H9 (cell line): Measurements from ENCODE around the gene BZW2. TPM values are rescaled to one million over a fixed set of nuclear protein-coding genes. Genes with fewer than 3 reads are reported as not detected.

Source experiments
- DNase-seq: peaks from one replicate; pipeline ENCODE4 v3.0.0-alpha.2; 2017
- H2AFZ ChIP-seq: one replicate; pipeline ENCODE4 v1.6.1; 2013; ENCODE audit warnings: mild to moderate bottlenecking, low read length, control low read depth, moderate library complexity
- H2AK5ac ChIP-seq: 2 replicates; pipeline ENCODE4 v1.6.1; 2013; ENCODE audit warnings: low read length, control low read depth, mixed read lengths; ENCODE audit not compliant: insufficient read length
- H2BK120ac ChIP-seq: one replicate; pipeline ENCODE4 v1.6.1; 2013; ENCODE audit warnings: low read depth, mild to moderate bottlenecking, low read length, control low read depth, inconsistent platforms; ENCODE audit not compliant: poor library complexity, severe bottlenecking
- H2BK12ac ChIP-seq: 2 replicates; pipeline ENCODE4 v1.6.1; 2013; ENCODE audit warnings: low read length, control low read depth, mixed read lengths, low read depth; ENCODE audit not compliant: insufficient read length
- H2BK15ac ChIP-seq: 2 replicates; pipeline ENCODE4 v1.6.1; 2013; ENCODE audit warnings: low read depth, low read length, control low read depth
- H2BK20ac ChIP-seq: one replicate; pipeline ENCODE4 v1.6.1; 2013; ENCODE audit warnings: low read depth, mild to moderate bottlenecking, low read length, control low read depth, inconsistent platforms; ENCODE audit not compliant: poor library complexity, severe bottlenecking
- H2BK5ac ChIP-seq: 2 replicates; pipeline ENCODE4 v1.6.1; 2013; ENCODE audit warnings: low read length, control low read depth, mixed read lengths; ENCODE audit not compliant: insufficient read length
- H3K14ac ChIP-seq: 2 replicates; pipeline ENCODE4 v1.6.1; 2013; ENCODE audit warnings: low read length, control low read depth; ENCODE audit not compliant: insufficient read depth
- H3K18ac ChIP-seq: 2 replicates; pipeline ENCODE4 v1.6.1; 2013; ENCODE audit warnings: low read depth, mild to moderate bottlenecking, mixed read lengths, low read length, control low read depth; ENCODE audit not compliant: insufficient read length
- H3K23ac ChIP-seq: 2 replicates; pipeline ENCODE4 v1.6.1; 2013; ENCODE audit warnings: low read length, control low read depth, mixed read lengths, low read depth; ENCODE audit not compliant: insufficient read length
- H3K23me2 ChIP-seq: 2 replicates; pipeline ENCODE4 v1.6.1; 2013; ENCODE audit warnings: low read depth, mild to moderate bottlenecking, mixed read lengths, low read length, control low read depth; ENCODE audit not compliant: insufficient read length, poor library complexity, severe bottlenecking
- H3K27ac ChIP-seq: 2 replicates; pipeline ENCODE4 v1.5.1; 2013; ENCODE audit warnings: low read length, control low read depth, mixed read lengths, low read depth; ENCODE audit not compliant: insufficient read length
- H3K27me3 ChIP-seq: 2 replicates; pipeline ENCODE4 v1.6.1; 2013; ENCODE audit warnings: low read length, control low read depth, inconsistent platforms; ENCODE audit not compliant: insufficient read depth
- H3K4ac ChIP-seq: 2 replicates; pipeline ENCODE4 v1.6.1; 2013; ENCODE audit warnings: low read depth, mild to moderate bottlenecking, control low read depth, inconsistent platforms, low read length, moderate library complexity
- H3K4me1 ChIP-seq: 2 replicates; pipeline ENCODE4 v1.6.1; 2013; ENCODE audit warnings: low read length, control low read depth, inconsistent platforms; ENCODE audit not compliant: insufficient read depth
- H3K4me2 ChIP-seq: 2 replicates; pipeline ENCODE4 v1.6.1; 2013; ENCODE audit warnings: low read length, control low read depth, mixed read lengths; ENCODE audit not compliant: insufficient read length, insufficient read depth
- H3K56ac ChIP-seq: 2 replicates; pipeline ENCODE4 v1.6.1; 2013; ENCODE audit warnings: low read depth, mild to moderate bottlenecking, mixed read lengths, low read length, control low read depth; ENCODE audit not compliant: insufficient read length
- H3K79me1 ChIP-seq: 2 replicates; pipeline ENCODE4 v1.6.1; 2013; ENCODE audit warnings: low read depth, mild to moderate bottlenecking, moderate library complexity, low read length, control low read depth, inconsistent platforms; ENCODE audit not compliant: insufficient read depth, poor library complexity, severe bottlenecking
- H3K79me2 ChIP-seq: 2 replicates; pipeline ENCODE4 v1.6.1; 2013; ENCODE audit warnings: low read length, control low read depth, inconsistent platforms; ENCODE audit not compliant: insufficient read depth
- H3K9ac ChIP-seq: 2 replicates; pipeline ENCODE4 v1.6.1; 2013; ENCODE audit warnings: low read length, control low read depth, mixed read lengths; ENCODE audit not compliant: insufficient read length; ENCODE audit errors: extremely low read depth
- H3K9me3 ChIP-seq: one replicate; pipeline ENCODE4 v1.6.1; 2013; ENCODE audit warnings: low read depth, low read length, inconsistent platforms; ENCODE audit not compliant: control insufficient read depth
- H3T11ph ChIP-seq: one replicate; pipeline ENCODE4 v1.6.1; 2013; ENCODE audit warnings: mild to moderate bottlenecking, low read length, control low read depth, inconsistent platforms
- H4K20me1 ChIP-seq: one replicate; pipeline ENCODE4 v1.6.1; 2013; ENCODE audit not compliant: control insufficient read depth, insufficient read length, insufficient read depth
- H4K5ac ChIP-seq: 2 replicates; pipeline ENCODE4 v1.6.1; 2013; ENCODE audit warnings: low read depth, mild to moderate bottlenecking, mixed read lengths, low read length, control low read depth; ENCODE audit not compliant: insufficient read length
- H4K8ac ChIP-seq: replicated peaks from 2 replicates; pipeline ENCODE4 v1.6.1; 2013; ENCODE audit warnings: low read length, control low read depth, mixed read lengths, low read depth; ENCODE audit not compliant: insufficient read length
- H4K91ac ChIP-seq: 2 replicates; pipeline ENCODE4 v1.6.1; 2013; ENCODE audit warnings: low read depth, mild to moderate bottlenecking, moderate library complexity, mixed read lengths, low read length, control low read depth; ENCODE audit not compliant: insufficient read length
- H3K27ac Mint-ChIP-seq, 3 experiments: 2 replicates in 2 of 3; 3 replicates in 1 of 3; pipeline ENCODE4 v1.8.0; 2020 to 2021; ENCODE audit warnings: mixed read lengths in 3 of 3, mild to moderate bottlenecking in 1 of 3, moderate library complexity in 1 of 3
- H3K27me3 Mint-ChIP-seq: 2 replicates; pipeline ENCODE4 v1.8.0; 2021; ENCODE audit warnings: low read depth, mild to moderate bottlenecking, moderate library complexity, mixed read lengths
- H3K36me3 Mint-ChIP-seq, 3 experiments: 2 replicates in 2 of 3; 3 replicates in 1 of 3; pipeline ENCODE4 v1.8.0; 2020 to 2021; ENCODE audit warnings: low read depth in 3 of 3, mixed read lengths in 3 of 3; ENCODE audit not compliant: insufficient read depth in 1 of 3
- H3K4me1 Mint-ChIP-seq, 2 experiments: 2 replicates each; pipeline ENCODE4 v1.8.0; 2020; ENCODE audit warnings: mixed read lengths in 2 of 2
- H3K4me3 Mint-ChIP-seq, 2 experiments: 2 replicates in 1 of 2; 3 replicates in 1 of 2; pipeline ENCODE4 v1.8.0; 2020 to 2021; ENCODE audit warnings: mild to moderate bottlenecking in 2 of 2, mixed read lengths in 2 of 2, moderate library complexity in 1 of 2
- H3K9me3 Mint-ChIP-seq, 2 experiments: 2 replicates in 1 of 2; 3 replicates in 1 of 2; pipeline ENCODE4 v1.8.0; 2020; ENCODE audit warnings: mild to moderate bottlenecking in 2 of 2, mixed read lengths in 2 of 2, moderate library complexity in 1 of 2
- WGBS: extraction: QIAGEN DNeasy Blood & Tissue Kit; methylation state at CpG from one replicate; pipeline ENCODE4 v1.1.7; 2013; ENCODE audit warnings: missing lambda C conversion rate, low lambda C conversion rate, mixed read lengths; ENCODE audit not compliant: insufficient read length; ENCODE audit errors: extremely low coverage; 5-methylcytosine and 5-hydroxymethylcytosine counted together
- total RNA-seq: library from RNA; stranded (reverse); gene quantifications from 2 replicates; pipeline ENCODE4 v1.2.1, GENCODE V29; 2021
- TF ChIP-seq, protein P1 (sequence below): fragments of 200-600 bp; sonication (generic); conservative IDR thresholded peaks from 3 replicates; pipeline ENCODE4 v1.8.0; 2021; ENCODE audit warnings: antibody characterized with exemption, mild to moderate bottlenecking

The BZW2 gene
- total RNA-seq, 1 experiment from 2014 or later, result 64.6 TPM

DNA sequence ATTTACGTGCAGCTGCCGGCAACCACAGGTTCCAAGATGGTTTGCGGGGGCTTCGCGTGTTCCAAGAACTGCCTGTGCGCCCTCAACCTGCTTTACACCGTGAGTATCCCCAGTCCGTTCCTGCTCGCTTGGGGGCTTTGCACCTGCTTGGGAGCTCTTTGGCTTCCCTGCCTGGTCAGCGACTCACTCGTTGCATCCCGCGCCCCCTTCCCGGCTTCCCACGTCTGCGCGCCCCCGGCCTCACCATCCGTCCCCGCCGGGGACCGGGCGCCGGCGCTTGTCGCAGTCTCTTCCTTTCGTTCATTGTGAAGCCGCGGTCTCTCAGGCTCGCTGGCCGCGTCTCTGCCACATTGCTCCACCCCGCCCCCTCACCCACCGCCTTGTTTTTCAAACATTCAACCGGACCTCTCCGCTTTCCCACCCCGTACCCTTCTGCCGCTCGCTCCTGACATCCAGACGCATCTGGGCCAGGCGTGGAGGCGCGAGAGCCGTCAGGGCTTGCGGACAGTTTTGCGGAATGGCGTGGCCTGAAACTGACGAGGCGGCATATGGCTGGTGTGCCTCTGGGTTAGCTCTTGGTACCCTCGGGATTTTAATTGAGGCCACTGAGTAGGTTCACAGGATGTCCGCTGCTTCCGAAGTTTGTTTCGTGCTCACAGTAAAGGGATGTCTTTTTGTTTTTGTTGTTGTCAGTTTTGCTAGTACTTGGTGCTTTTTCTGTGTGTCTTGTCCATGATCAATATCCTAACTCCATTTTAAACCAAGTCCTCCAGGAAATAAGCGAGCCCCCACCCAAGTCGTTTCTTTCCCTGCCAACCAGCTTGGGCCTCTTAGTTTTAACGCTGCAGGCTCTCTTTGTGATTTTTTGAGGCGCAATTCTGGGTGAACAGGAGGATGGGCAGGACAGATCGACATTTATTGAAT, 108.2 kb downstream of the BZW2 start:
- H3K27ac Mint-ChIP-seq, result no peak overlapping the region; a peak in 2 of 7 replicates
- H2AFZ ChIP-seq, result peak overlapping the region; percentile 9
- peak; percentile 71 for DNase-seq
- no peak overlapping the region for H2BK5ac ChIP-seq
- no peak overlapping the region for H3K27ac ChIP-seq
- H3K9me3 Mint-ChIP-seq, result no peaks in the 10 kb centered on the region
- peak overlapping the region; percentile 30; the same call in 1 of the 2 replicates for H3K14ac ChIP-seq
- H4K91ac ChIP-seq, result no peak overlapping the region
- peak overlapping the region; percentile 68 for H3K4me2 ChIP-seq
- no peak overlapping the region for H2BK15ac ChIP-seq
- no peaks in the 10 kb centered on the region for H3K4me1 ChIP-seq
- H3K23ac ChIP-seq, result no peak overlapping the region
- peaks cover 16% of the 10 kb centered on the region for H3K27me3 Mint-ChIP-seq
- H3K36me3 Mint-ChIP-seq, result no peaks in the 10 kb centered on the region; a peak in 1 of 7 replicates
- peak overlapping the region; percentile 72 to 91 for H3K4me3 Mint-ChIP-seq
- no peak overlapping the region for H3K56ac ChIP-seq
- no peak overlapping the region for H2AK5ac ChIP-seq
- H3K79me1 ChIP-seq, result no peaks in the 10 kb centered on the region
- H2BK20ac ChIP-seq, result no peak overlapping the region
- H4K5ac ChIP-seq, result no peak overlapping the region
- H4K8ac ChIP-seq, result no peak overlapping the region
- no peaks in the 10 kb centered on the region for H3K79me2 ChIP-seq
- no peaks in the 10 kb centered on the region for H4K20me1 ChIP-seq
- no peaks in the 10 kb centered on the region for H3K9me3 ChIP-seq
- H2BK120ac ChIP-seq, result no peak overlapping the region
- H3K23me2 ChIP-seq, result peaks cover 14% of the 10 kb centered on the region
- H2BK12ac ChIP-seq, result no peak overlapping the region
- no peak overlapping the region for H3K18ac ChIP-seq
- H3K9ac ChIP-seq, result peak overlapping the region; percentile 37
- H3K27me3 ChIP-seq, result no peaks in the 10 kb centered on the region
- H3K4ac ChIP-seq, result no peak overlapping the region
- WGBS, result no CpG with 5 or more reads among the region's 58 CpGs
- H3K4me1 Mint-ChIP-seq, result peaks cover 21 to 24% of the 10 kb centered on the region in 2 experiments
- TF ChIP-seq, protein P1, sequence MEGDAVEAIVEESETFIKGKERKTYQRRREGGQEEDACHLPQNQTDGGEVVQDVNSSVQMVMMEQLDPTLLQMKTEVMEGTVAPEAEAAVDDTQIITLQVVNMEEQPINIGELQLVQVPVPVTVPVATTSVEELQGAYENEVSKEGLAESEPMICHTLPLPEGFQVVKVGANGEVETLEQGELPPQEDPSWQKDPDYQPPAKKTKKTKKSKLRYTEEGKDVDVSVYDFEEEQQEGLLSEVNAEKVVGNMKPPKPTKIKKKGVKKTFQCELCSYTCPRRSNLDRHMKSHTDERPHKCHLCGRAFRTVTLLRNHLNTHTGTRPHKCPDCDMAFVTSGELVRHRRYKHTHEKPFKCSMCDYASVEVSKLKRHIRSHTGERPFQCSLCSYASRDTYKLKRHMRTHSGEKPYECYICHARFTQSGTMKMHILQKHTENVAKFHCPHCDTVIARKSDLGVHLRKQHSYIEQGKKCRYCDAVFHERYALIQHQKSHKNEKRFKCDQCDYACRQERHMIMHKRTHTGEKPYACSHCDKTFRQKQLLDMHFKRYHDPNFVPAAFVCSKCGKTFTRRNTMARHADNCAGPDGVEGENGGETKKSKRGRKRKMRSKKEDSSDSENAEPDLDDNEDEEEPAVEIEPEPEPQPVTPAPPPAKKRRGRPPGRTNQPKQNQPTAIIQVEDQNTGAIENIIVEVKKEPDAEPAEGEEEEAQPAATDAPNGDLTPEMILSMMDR, result no peak
- no peak overlapping the region for H3T11ph ChIP-seq
